IPS-18a (cell line): ENCODE data around the gene TADA3.

Source experiments
- H3K27ac ChIP-seq: one replicate; pipeline ENCODE4 v1.5.1; 2013; ENCODE audit warnings: low read length
- H3K27me3 ChIP-seq: one replicate; pipeline ENCODE4 v1.6.1; 2013; ENCODE audit warnings: mild to moderate bottlenecking, low read length; ENCODE audit not compliant: control insufficient read depth, insufficient read depth
- H3K36me3 ChIP-seq: one replicate; pipeline ENCODE4 v1.6.1; 2013; ENCODE audit warnings: low read depth, low read length; ENCODE audit not compliant: control insufficient read depth
- H3K4me1 ChIP-seq: one replicate; pipeline ENCODE4 v1.6.1; 2013; ENCODE audit warnings: low read depth, low read length; ENCODE audit not compliant: control insufficient read depth
- H3K4me3 ChIP-seq: one replicate; pipeline ENCODE4 v1.5.1; 2013; ENCODE audit warnings: low read length
- H3K9ac ChIP-seq: one replicate; pipeline ENCODE4 v1.6.1; 2013; ENCODE audit warnings: mild to moderate bottlenecking, low read length, moderate library complexity
- H3K9me3 ChIP-seq: one replicate; pipeline ENCODE4 v1.6.1; 2013; ENCODE audit warnings: low read depth, low read length; ENCODE audit not compliant: control insufficient read depth

Gene TADA3, protein sequence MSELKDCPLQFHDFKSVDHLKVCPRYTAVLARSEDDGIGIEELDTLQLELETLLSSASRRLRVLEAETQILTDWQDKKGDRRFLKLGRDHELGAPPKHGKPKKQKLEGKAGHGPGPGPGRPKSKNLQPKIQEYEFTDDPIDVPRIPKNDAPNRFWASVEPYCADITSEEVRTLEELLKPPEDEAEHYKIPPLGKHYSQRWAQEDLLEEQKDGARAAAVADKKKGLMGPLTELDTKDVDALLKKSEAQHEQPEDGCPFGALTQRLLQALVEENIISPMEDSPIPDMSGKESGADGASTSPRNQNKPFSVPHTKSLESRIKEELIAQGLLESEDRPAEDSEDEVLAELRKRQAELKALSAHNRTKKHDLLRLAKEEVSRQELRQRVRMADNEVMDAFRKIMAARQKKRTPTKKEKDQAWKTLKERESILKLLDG

DNA sequence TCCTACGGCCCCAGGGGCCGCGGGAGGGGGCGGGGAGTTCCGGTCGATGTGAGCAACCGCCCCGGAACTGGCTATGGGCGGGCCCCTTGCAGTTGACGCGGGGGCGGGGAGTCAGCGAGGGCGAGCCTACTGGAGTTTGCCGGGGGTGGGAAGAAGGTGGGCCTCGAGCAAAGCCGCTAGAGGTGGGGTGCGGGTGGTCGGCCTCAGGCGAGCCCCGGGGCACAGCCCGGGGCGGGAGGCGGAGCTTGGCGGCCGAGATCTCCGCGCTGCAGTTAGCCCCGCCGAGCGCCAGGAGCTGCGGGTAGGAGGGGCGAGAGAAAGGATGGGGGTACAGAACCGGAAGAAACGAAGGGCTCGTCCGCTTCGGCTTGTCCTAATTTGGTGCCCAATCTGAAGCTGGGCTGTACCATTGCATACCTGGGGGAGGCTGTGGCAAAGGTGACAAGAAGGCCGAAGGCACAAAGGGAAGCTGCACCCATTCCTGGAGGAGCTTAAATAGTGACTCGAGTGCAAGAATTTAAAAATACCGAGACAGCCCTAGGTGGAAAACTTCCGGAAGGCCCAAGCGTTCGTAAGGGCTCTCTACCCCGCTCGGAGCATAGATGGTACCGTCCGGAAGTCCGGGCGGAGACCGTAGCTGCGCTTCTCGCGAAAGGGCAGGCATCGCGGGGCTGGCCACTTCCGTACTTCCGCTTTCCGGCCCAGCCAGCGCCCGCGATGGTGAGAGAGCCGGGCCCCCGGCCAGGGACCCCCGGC lies at the start of gene TADA3, which contains the start of gene ARPC4:
Gene TADA3 (minus strand): TSS at position 69 of the 756 bp plus-strand sequence. CDS start 1,007 bp downstream, outside the sequence.
Gene ARPC4 (plus strand): TSS at position 678 of the 756 bp plus-strand sequence. CDS start 40 bp downstream, at position 718.
- no peaks in the 10 kb centered on the region for H3K9me3 ChIP-seq
- no peaks in the 10 kb centered on the region for H3K27me3 ChIP-seq
- peak within 1 kb of the TSS; percentile 100 for H3K9ac ChIP-seq
- peak within 1 kb of the TSS; percentile 100 for H3K27ac ChIP-seq
- H3K4me3 ChIP-seq = peak within 1 kb of the TSS; percentile 93
- H3K4me1 ChIP-seq = peaks cover 5% of the 10 kb centered on the region
- H3K36me3 ChIP-seq = peaks cover 27% of the 10 kb centered on the region

DNA sequence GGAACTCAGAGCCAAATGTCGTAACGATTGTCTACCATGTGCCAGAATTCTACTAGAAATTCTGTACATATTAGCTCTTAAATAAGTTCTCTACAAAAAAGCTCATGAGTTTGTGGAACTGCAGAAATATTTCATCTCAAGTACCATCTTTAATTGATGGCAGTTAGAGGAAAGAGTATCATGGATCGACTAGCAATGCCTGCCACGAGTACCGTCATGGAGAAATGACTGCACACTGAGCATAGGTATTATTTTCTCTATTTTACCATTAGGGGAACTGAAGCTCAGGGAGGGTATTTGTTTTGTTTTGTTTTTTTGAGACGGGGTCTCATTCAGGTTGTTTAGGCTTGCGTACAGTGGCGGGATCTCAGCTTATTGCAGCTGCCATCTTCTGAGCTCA lies 48.7 kb upstream of the TADA3 start:
- Histone ChIP-seq H3K9ac (no peak overlapping the region), H3K4me1 (peaks cover 3% of the 10 kb centered on the region), H3K27me3 (no peaks in the 10 kb centered on the region), H3K36me3 (peaks cover 20% of the 10 kb centered on the region), H3K9me3 (no peaks in the 10 kb centered on the region), H3K27ac (no peak overlapping the region), H3K4me3 (no peak overlapping the region)

DNA sequence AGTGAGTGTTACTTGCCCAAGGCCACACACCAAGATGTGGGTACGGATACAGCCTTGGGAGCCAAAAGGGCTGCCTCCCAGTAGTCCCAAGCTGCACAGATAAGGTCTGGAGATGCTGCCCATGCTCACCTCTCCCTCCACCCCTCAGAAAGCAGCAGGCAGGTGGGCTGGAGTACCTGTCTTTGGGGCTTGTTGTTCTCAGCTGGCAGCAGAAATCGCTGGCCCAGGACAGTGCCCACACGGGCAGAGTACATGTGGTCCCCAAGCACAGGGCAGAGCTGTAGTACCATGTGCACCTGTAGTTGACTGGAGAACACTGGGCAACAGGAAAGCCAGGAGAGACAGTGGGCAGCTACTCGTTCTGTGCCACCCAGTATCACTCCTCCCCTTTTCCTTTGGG lies 46.6 kb upstream of the TADA3 start:
- Histone ChIP-seq H3K9me3 (no peaks in the 10 kb centered on the region), H3K4me3 (no peak overlapping the region), H3K4me1 (no peaks in the 10 kb centered on the region), H3K9ac (no peak overlapping the region), H3K27ac (no peak overlapping the region), H3K36me3 (peaks cover 20% of the 10 kb centered on the region), H3K27me3 (no peaks in the 10 kb centered on the region)

DNA sequence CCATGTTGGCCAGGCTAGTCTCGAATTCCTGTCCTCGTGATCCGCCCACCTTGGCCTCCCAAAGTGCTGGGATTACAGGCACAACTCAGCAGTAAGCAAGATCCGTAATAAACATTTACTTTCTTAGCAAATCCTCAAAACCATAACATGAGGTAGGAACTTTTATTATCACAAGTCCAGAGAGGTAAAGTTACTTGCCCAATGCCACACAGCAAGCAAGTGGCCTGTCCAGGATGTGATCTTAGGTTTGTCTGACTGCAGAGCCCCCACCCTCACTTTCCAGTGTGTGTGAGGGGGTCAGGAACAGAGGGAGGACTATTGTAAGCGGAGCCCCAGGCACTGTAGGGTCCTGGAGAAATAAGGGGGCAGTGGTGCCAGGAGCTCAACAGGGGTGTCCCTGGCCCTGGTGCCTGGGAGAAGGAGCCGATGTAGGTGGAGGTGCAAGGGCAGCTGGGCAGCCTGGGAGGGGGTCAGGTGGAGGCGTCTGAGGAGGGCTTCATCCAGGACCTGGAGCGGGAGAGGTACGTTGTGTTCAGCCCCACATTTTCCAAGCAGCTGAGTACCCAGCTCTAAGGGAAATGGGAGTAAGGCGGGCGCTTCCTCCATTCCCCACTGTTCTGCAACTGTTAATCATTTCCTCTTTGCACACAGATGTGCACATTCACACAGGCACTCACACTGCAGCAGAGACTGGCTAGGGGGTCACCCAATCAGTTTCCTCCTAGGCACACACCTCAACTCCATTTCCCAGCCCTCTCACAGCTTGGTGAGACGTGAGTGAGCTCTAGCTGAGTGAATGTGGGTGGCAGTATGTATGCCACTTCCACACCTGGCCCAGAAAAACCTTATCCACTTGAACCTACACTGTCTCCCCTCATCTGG lies 45.7 kb upstream of the TADA3 start:
- no peaks in the 10 kb centered on the region for H3K4me1 ChIP-seq
- no peak overlapping the region for H3K27ac ChIP-seq
- H3K9me3 ChIP-seq = no peaks in the 10 kb centered on the region
- H3K36me3 ChIP-seq = peaks cover 20% of the 10 kb centered on the region
- H3K4me3 ChIP-seq = no peak overlapping the region
- H3K27me3 ChIP-seq = no peaks in the 10 kb centered on the region
- H3K9ac ChIP-seq = no peak overlapping the region

DNA sequence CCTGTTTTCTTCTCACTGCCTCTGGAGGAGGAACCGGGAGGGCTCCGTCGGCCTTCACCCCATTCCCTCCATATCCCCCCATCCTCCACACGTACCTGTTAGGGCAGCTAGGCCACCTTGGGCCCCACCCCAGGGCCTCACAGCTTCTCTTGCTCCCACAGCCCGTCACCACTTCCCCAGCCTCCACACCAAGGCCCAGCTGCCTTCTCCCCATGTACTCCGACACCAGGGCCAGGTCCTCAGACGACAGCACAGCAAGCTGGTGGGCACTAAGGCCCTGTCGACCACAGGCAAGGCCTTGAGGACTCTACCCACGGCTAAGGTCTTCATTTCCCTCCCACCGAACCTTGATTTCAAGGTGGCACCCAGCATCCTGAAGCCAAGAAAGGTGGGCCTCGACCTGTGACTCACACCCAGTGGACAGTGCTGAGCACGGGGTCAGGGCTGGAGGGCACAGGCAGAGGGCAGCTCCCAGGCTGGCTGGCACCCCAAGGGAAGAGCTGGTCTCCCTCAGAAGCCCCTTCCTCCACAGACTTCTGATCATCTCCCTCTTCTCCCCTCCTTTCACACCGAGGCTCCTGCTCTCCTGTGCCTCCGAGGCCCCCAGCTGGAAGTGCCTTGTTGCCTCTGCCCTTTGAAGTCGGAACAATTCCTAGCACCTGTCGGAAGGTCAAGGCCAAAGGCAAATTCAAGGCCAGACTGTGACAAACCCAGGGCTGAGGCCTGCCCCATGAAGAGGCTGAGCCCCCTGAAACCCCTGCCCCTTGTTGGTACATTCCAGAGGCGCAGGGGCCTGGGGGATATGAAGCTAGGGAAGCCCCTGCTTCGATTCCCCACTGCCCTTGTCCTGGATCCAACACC lies 42.5 kb upstream of the TADA3 start:
- H3K9ac ChIP-seq = no peak overlapping the region
- no peaks in the 10 kb centered on the region for H3K4me1 ChIP-seq
- no peak overlapping the region for H3K4me3 ChIP-seq
- H3K27me3 ChIP-seq = no peaks in the 10 kb centered on the region
- H3K36me3 ChIP-seq = peaks cover 9% of the 10 kb centered on the region
- H3K9me3 ChIP-seq = no peaks in the 10 kb centered on the region
- H3K27ac ChIP-seq = no peak overlapping the region

DNA sequence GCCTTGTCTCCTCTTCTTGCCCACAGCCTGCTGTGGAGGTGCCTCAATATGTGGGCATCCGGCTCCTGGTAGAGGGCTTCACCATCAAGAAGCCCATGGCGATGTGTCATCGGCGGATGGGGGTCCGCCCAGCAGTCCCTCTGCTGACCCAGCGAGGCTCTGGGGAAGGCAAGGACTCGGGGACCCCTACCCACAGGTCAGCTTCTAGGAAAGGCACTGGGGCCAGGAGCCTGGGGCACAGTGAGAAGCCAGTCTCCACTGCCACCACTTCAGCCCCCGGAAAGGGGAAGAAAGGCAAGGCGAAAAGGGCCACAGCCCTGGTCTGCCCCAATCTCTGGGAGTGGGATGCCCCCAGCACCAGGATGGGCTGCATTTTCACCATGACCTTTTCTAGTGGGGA lies 40.8 kb upstream of the TADA3 start:
- Histone ChIP-seq H3K9ac (no peak overlapping the region), H3K4me1 (no peaks in the 10 kb centered on the region), H3K9me3 (no peaks in the 10 kb centered on the region), H3K27ac (no peak overlapping the region), H3K27me3 (no peaks in the 10 kb centered on the region), H3K36me3 (no peaks in the 10 kb centered on the region), H3K4me3 (no peak overlapping the region)

DNA sequence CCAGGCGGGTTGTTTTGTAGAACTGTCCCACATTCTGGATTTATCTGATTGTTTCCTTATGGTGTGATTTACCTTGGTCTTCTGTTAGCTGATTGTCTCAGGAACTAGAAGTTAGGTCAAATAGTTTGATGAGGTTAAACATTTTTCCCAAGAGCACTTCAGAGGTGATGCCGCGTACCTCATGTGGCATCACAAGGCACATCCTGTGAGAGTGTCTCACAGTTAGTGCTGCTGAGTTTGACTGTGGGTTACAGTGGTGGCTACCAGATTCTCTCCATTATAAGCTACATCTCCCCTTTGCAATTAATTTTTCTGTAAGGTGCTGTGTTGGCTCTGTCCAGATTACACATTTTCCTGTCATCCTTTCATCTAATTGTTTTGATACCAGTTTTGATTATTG lies 39.0 kb upstream of the TADA3 start:
- no peak overlapping the region for H3K27ac ChIP-seq
- H3K36me3 ChIP-seq = no peaks in the 10 kb centered on the region

DNA sequence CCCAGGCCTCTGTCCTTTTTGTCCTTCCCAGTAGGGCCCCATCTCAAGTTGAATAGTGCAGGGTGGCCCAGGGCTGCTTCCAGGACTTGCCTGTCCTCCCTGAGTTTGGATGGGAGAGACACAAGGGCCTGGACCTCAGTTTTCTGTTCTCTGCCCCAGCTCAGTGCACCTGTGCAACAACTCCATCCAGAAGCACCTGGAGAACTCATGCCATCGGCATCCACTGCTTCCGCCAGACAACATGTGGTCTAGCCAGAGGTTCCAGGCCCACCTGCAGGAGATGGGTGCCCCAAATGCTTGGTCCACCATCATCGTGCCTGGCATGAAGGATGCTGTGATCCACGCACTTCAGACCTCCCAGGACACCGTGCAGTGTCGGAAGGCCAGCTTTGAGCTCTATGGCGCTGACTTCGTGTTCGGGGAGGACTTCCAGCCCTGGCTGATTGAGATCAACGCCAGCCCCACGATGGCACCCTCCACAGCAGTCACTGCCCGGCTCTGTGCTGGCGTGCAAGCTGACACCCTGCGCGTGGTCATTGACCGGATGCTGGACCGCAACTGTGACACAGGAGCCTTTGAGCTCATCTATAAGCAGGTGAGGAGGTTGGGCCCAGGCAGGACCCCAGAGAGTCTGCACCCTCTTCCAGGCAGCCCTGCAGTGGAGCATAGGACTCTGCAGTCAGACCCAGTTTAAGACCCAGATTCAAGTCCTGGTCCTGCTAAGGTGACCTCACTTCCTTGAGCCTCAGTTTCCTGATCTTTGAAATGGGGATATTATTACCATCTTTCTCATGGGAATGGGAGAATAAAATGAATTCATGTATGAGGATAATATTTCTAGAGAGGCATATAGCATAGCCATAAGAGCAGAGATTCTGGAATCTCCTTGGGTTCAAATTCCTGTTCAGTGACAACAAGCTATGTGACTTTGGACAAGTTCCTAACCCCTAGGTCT lies 36.8 kb upstream of the TADA3 start:
- Histone ChIP-seq H3K9me3 (no peaks in the 10 kb centered on the region), H3K4me3 (no peak overlapping the region), H3K27ac (no peak overlapping the region), H3K27me3 (no peaks in the 10 kb centered on the region), H3K9ac (no peak overlapping the region), H3K4me1 (no peaks in the 10 kb centered on the region), H3K36me3 (no peaks in the 10 kb centered on the region)

More for the DNA sequence above, 39.0 kb upstream of the TADA3 start:
- no peaks in the 10 kb centered on the region for H3K9me3 ChIP-seq
- no peak overlapping the region for H3K4me3 ChIP-seq
- no peaks in the 10 kb centered on the region for H3K27me3 ChIP-seq
- no peaks in the 10 kb centered on the region for H3K4me1 ChIP-seq
- H3K9ac ChIP-seq = no peak overlapping the region

DNA sequence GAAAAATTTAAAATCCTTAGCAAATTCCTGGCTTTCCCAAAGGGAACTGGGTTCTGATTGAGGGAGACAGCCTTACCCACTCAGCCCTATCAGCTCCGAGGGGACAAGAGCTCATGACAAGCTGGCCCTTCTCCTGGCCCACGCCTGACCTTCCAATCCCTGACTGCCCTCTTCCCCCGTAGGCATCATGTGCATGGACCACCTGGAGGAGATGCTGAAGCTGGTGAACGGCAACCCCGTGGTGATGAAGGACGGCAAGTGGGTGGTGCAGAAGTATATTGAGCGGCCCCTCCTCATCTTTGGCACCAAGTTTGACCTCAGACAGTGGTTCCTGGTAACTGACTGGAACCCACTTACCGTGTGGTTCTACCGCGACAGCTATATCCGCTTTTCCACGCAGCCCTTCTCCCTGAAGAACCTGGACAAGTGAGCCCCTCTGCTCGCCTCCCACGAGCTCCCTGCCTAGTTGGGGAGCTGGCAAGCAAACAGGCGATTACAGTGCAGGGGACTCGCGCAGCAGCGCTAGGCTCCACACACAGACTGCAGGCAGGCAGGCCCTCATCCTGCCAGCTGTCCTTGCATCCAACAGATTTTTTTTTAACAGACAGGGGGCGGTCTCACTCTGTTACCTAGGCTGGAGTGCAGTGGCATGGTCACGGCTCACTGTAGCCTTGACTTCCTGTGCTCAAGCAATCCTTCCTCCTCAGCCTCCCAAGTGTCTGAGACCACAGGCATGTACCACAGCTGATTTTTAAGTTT lies 34.7 kb upstream of the TADA3 start:
- no peaks in the 10 kb centered on the region for H3K4me1 ChIP-seq
- no peaks in the 10 kb centered on the region for H3K27me3 ChIP-seq
- no peaks in the 10 kb centered on the region for H3K36me3 ChIP-seq
- H3K9ac ChIP-seq = no peak overlapping the region
- H3K27ac ChIP-seq = no peak overlapping the region
- H3K4me3 ChIP-seq = no peak overlapping the region
- no peaks in the 10 kb centered on the region for H3K9me3 ChIP-seq
